ENCODE results near the gene SURF2. TPM values are rescaled to one million over a fixed set of nuclear protein-coding genes. Genes with fewer than 3 reads are reported as not detected.

Gene SURF2
- total and polyA plus RNA-seq, 9 of the 15 experiments (the other 6 are each of a cell fraction or from before 2014, with no cell fraction given) = 5.5 to 82.5 (median 21.3) TPM

DNA sequence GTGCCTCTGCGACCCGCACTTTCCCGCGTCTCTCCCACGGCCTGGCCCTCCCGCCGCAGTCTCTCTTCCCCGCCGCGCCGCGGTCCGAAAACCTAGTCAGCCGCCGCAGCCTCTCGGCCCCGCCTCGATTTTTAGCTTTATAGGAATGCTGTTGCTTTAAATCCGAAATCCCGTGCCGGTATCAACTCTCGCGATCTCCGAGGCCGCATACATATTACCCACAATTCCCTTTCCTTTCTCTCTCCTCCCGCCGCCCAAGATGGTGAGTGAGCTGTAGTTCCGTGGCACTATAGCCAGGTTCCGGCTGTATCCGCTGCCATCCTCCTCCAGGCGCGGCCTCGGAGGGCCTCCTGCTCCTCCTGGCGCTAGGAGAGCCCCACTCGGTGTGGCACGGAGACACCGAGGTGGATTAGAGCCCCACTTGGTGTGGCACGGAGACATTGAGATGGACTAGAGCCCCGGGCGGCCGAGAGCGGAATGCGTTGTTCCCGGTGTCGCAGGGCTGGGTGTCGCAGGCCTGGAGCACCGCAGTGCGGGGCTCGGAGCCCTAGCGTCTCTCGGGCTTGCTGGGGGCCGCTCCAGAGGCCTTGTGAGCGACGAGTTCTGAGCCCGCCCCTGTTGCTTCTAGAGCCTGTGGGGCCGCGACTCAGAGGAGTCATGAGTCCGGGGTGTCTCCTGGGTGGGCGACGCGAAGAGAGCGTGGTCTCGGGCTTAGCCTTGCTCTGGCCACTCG lies 8.2 kb upstream of the SURF2 start, which contains the start of the genes MED22 and RPL7A (continued):
- TF ChIP-seq, protein P1, sequence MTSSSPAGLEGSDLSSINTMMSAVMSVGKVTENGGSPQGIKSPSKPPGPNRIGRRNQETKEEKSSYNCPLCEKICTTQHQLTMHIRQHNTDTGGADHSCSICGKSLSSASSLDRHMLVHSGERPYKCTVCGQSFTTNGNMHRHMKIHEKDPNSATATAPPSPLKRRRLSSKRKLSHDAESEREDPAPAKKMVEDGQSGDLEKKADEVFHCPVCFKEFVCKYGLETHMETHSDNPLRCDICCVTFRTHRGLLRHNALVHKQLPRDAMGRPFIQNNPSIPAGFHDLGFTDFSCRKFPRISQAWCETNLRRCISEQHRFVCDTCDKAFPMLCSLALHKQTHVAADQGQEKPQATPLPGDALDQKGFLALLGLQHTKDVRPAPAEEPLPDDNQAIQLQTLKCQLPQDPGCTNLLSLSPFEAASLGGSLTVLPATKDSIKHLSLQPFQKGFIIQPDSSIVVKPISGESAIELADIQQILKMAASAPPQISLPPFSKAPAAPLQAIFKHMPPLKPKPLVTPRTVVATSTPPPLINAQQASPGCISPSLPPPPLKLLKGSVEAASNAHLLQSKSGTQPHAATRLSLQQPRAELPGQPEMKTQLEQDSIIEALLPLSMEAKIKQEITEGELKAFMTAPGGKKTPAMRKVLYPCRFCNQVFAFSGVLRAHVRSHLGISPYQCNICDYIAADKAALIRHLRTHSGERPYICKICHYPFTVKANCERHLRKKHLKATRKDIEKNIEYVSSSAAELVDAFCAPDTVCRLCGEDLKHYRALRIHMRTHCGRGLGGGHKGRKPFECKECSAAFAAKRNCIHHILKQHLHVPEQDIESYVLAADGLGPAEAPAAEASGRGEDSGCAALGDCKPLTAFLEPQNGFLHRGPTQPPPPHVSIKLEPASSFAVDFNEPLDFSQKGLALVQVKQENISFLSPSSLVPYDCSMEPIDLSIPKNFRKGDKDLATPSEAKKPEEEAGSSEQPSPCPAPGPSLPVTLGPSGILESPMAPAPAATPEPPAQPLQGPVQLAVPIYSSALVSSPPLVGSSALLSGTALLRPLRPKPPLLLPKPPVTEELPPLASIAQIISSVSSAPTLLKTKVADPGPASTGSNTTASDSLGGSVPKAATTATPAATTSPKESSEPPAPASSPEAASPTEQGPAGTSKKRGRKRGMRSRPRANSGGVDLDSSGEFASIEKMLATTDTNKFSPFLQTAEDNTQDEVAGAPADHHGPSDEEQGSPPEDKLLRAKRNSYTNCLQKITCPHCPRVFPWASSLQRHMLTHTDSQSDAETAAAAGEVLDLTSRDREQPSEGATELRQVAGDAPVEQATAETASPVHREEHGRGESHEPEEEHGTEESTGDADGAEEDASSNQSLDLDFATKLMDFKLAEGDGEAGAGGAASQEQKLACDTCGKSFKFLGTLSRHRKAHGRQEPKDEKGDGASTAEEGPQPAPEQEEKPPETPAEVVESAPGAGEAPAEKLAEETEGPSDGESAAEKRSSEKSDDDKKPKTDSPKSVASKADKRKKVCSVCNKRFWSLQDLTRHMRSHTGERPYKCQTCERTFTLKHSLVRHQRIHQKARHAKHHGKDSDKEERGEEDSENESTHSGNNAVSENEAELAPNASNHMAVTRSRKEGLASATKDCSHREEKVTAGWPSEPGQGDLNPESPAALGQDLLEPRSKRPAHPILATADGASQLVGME (CRISPR knock-in tag; IDR thresholded peaks at IDR 0.05) = no peak
- no peak for TF ChIP-seq ZNF57 (CRISPR knock-in tag; IDR thresholded peaks at IDR 0.05)
- 0 out of 2 replicates have a peak, but pooled peaks have one; percentile 18 for TF ChIP-seq SPI1 (IDR thresholded peaks at IDR 0.05; ENCODE audit: borderline replicate concordance, low read depth, low read length)
- TF ChIP-seq ZNF76 (CRISPR knock-in tag; IDR thresholded peaks at IDR 0.05; ENCODE audit: borderline replicate concordance) = peak; percentile 84; the same call in 1 of the 2 replicates
- TF ChIP-seq, protein P2, sequence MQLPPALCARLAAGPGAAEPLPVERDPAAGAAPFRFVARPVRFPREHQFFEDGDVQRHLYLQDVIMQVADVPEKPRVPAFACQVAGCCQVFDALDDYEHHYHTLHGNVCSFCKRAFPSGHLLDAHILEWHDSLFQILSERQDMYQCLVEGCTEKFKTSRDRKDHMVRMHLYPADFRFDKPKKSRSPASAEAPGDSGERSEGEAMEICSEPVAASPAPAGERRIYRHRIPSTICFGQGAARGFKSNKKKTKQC (CRISPR knock-in tag; IDR thresholded peaks at IDR 0.05) = peak; percentile 61; the same call in 1 of the 2 replicates
- TF ChIP-seq CAMTA2 (CRISPR knock-in tag; conservative IDR thresholded peaks at IDR 0.05) = no peak
- TF ChIP-seq HLTF (IDR thresholded peaks at IDR 0.05) = peak; percentile 73; the same call in 1 of the 2 replicates
- TF ChIP-seq OTX1 (CRISPR knock-in tag; IDR thresholded peaks at IDR 0.05) = 0 out of 2 replicates have a peak, but pooled peaks have one; percentile 65
- 0 out of 2 replicates have a peak, but pooled peaks have one; percentile 15 for TF ChIP-seq ZNF239 (CRISPR knock-in tag; IDR thresholded peaks at IDR 0.05)
- TF ChIP-seq ZNF644 (tag; IDR thresholded peaks at IDR 0.05; ENCODE audit: low read depth) = no peak
- peak; percentile 85 for TF ChIP-seq LCOR (CRISPR knock-in tag; IDR thresholded peaks at IDR 0.05)
- TF ChIP-seq MYNN (IDR thresholded peaks at IDR 0.05) = 0 out of 2 replicates have a peak, but pooled peaks have one; percentile 29
- no peak for TF ChIP-seq MYNN (CRISPR knock-in tag; IDR thresholded peaks at IDR 0.05)
- no peak; the same call in 1 of the 2 replicates for TF ChIP-seq TGIF2 (CRISPR knock-in tag; IDR thresholded peaks at IDR 0.05)
- no peak for TF ChIP-seq ZNF696 (CRISPR knock-in tag; conservative IDR thresholded peaks at IDR 0.05)
- peak; percentile 100 for TF ChIP-seq SUPT5H (IDR thresholded peaks at IDR 0.05)
- TF ChIP-seq, protein P3, sequence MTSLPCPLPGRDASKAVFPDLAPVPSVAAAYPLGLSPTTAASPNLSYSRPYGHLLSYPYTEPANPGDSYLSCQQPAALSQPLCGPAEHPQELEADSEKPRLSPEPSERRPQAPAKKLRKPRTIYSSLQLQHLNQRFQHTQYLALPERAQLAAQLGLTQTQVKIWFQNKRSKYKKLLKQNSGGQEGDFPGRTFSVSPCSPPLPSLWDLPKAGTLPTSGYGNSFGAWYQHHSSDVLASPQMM (CRISPR knock-in tag; IDR thresholded peaks at IDR 0.05) = no peak
- no peak for TF ChIP-seq ZNF77 (CRISPR knock-in tag; IDR thresholded peaks at IDR 0.05)
- 0 out of 2 replicates have a peak, but pooled peaks have one; percentile 76 for TF ChIP-seq RBM14 (IDR thresholded peaks at IDR 0.05; ENCODE audit: borderline replicate concordance, insufficient read depth, low read depth, low read length)
- peak; percentile 98 for TF ChIP-seq POLR2AphosphoS5 (IDR thresholded peaks at IDR 0.05; ENCODE audit: control insufficient read depth, insufficient read depth, low read depth, low read length)
- peak in 1 of 2 experiments; percentile 10; a peak in 1 of 4 replicates for TF ChIP-seq CSDE1 (IDR thresholded peaks at IDR 0.05)
- no peak for TF ChIP-seq TAF15 (IDR thresholded peaks at IDR 0.05; ENCODE audit: low read depth, low read length)
- 0 out of 2 replicates have a peak, but pooled peaks have one; percentile 19 for TF ChIP-seq SAFB (IDR thresholded peaks at IDR 0.05; ENCODE audit: borderline replicate concordance, low read depth, low read length)
- TF ChIP-seq ELF4 (CRISPR knock-in tag; IDR thresholded peaks at IDR 0.05) = peak; percentile 66; the same call in 1 of the 2 replicates
